GM18858 (cell line): Measurements from ENCODE around the gene MYO1E.
"Not testable (repeated sequence)": the region's sequence is repeated elsewhere in the genome, so short reads cannot be mapped to it uniquely, and the experiment has no call there.

ENCODE experiments used
- ATAC-seq: cut with Tn5 transposase; IDR thresholded peaks from one replicate; pipeline ENCODE4 v1.9.1; 2021; ENCODE audit not compliant: unreplicated experiment

The MYO1E gene

DNA sequence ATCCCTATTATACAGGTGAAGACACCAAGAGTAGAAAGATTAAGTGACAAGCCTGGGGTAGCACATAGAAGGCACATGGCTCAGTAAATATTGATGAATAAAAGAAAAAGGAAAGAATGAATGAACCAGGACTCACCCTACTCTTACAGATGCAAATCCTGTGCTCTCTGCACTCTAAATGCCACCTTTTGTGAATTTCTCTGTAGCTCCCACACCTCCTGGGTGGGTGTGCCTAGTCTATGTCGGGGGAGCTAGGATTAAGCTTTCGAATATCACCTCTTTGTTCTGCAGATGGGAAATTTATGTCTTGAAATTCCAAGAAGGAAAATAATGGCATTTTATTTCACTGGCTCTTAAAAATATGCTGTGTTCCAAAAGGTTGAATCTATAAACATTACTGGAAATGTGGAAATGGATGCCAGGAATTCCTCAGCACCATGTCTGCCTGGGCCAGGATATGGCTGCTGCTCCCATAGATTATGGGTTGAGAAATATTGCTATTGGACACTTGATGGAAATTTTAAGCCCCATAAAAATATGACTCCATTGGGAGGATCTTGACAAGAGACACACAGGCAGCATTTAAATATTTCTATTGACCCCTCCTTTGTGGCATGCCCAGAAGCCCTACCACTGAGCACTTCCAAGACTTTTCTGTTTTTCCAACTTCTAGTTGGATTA is 224.4 kb downstream of the MYO1E start:
- ATAC-seq: no peak

GRCh38 chr15:59147666-59148065 is 225.0 kb downstream of the MYO1E start:
- no peak for ATAC-seq

- not testable (repeated sequence) for ATAC-seq
Observed at GRCh38 chr15:59144594-59144993, 228.1 kb downstream of the MYO1E start.

DNA sequence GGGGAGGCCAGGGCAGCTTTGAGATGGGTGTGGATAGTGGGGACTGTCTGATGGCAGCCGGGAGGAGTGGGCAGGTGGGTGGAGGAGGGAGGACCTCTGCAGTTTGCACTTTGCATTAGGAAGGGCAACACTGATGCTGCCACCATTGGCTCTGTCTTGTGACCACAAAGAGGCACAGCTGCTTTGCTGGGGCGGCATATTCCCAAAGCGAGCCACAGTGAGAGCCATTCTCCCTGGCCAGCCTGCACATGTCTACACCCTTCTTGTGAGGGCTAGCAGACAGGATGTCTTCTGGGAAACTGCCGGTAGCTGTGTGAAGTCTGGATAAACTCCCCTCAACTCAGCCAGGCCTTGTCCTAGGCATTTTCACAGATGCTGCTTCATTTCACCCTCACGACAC is 229.4 kb downstream of the MYO1E start:
- no peak for ATAC-seq

DNA sequence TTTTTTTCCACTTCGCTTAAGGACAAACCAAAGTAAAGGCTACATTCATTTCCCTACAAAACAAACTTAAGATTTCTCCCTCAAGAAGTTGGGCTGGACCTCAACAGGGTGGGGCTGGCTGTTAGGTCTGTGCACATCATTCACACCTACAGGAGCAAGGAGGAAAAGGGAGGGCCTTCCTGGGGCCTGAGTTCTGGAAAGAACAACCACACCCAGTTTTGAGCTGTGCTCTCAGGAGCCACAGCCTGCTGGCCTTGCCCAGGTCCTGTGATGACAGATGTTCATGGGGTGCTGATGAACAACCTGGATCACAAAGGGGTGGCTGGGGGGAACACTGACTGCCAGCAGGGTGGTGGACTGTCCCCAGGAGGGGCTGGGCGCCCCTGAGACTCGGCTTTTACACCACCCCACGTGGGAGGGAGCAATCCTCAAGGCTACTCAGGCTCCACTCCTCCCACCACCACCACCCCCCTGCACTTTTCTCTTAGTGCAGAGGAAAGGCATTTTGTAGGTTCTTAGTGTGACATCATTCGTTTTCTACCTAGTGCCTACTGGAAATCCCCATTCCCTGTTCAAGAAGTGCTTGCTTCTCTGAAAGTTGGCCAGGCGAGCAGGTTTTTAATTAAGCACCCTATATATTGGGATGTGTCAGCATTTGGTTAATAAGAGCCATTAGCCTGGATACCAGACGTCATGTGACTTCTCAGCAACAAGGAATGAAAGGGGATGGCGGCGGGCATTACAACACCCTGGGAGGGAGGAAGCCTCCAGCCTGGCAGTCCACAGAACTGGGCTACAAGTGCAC is 232.0 kb downstream of the MYO1E start:
- ATAC-seq: no peak

DNA sequence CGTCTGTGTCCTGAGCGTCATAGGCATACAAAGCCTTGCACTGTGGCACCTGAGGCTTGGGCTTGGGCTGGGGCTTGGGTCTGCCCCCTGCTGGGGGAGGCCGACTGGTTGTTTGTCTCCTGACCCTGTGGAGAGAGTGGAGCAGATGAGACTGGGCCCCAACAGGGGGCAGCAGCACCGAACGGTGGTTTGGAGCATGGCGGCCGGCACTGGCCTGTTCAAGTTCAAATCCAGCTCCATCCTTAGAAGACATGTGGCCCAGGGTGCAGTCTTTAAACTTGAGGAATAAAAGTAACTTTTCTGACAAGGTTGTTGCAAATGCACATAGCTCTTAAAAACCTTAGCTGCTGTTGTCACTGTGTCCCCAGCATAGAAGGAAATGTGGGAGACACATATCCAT is 234.4 kb downstream of the MYO1E start:
- no peak for ATAC-seq

DNA sequence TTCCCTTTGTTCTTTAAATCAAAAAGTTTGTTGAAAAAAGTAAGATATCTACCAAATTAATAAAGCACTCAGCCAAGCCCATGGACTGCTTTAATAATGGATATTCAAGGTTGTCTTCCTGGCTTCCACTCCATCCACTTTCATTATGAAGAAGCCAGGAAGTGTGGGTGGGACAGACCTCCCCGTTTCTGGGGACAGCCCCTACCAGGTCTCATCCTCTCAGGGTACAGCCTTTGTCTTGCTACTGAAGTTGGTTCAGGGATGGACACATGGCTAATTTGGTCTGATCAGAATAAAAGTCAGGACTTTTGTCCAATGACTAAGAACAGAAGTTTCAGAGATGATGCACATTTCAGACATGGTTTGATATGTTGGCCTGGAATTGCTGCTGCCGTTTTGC is 235.1 kb downstream of the MYO1E start:
- ATAC-seq: no peak

DNA sequence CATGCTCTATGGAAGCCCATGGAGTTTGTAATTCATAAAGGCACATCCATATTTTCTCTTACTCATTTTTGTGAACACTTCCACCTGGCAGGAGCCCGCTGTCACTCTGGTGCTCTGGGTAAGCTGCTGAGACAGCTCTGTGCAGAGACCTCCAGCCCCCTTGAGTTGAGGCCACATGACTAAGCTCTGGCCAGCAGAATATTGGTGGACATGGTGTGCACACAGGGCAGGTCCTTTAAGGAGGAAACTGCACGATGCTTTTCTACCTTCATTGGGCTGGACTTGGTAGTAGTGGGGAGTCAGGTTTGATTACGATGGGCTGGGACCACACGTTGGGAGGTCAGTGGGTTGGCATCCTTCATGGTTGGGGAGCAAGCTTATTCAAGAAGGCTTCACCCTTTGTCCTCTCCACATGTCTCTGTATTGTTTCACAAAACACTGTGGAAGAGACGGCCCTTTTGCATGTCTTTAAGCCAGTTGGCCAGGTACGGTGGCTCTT is 238.7 kb downstream of the MYO1E start:
- no peak for ATAC-seq

GRCh38 chr15:59131969-59132562 is 240.6 kb downstream of the MYO1E start:
- no peak for ATAC-seq

DNA sequence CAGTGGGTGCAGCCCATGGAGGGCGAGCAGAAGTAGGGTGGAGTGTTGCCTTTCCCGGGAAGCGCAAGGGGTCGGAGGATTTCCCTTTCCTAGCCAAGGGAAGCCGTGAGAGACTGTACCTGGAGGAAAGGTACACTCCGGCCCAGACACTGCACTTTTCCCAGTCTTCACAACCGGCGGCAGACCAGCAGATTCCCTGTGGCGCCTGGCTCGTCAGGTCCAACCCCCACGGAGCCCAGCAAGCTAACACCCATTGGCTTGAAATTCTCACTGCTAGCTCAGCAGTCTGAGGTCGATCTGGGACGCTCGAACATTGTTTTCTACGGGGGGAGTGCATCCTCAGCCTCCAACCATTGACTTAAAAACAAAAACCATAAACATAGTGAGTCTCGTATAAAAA is 241.2 kb downstream of the MYO1E start:
- no peak for ATAC-seq

- ATAC-seq: not testable (repeated sequence)
Observed at GRCh38 chr15:59127255-59127654, 245.4 kb downstream of the MYO1E start.

- ATAC-seq: not testable (repeated sequence)
Observed at GRCh38 chr15:59125683-59126082, 247.0 kb downstream of the MYO1E start.

- no peak for ATAC-seq
Observed at GRCh38 chr15:59124261-59124660, 248.4 kb downstream of the MYO1E start.

DNA sequence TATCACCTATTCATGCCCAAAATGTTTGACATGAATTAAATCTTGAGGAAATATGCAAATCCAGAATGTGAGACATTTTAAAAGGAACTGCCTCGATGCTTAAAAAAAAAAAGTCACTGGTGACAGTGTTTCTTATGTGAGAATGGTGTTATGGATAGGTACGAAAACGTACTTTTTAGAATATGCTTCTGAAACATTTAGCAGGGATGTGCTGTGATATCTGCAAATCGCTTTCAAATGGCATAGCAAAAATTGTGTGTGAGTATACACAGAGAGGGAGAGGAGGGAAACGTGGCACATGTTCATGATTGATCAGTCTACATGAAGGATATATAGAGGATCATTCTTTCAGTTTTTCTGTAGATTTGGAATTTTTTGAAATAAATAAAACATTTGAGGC is 251.7 kb downstream of the MYO1E start:
- ATAC-seq: no peak

DNA sequence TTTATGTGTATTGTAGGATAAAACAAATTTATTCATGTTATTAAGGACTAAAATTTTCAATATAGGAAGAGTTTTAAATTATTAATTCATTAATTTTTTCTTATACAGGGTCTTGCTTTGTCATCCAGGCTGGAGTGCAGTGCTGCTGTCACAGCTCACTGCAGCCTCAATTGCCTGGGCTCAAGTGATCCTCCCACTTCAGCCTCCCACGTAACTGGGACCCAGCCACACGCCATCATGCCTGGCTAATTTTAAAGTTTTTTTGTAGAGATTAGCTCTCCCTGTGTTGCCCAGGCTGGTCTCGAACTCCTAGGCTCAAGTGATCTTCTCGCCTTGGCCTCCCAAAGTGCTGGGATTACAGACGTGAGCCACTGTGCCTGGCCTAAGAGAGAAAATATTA is 253.0 kb downstream of the MYO1E start:
- ATAC-seq: no peak

- ATAC-seq: no peak
Observed at GRCh38 chr15:59116771-59117170, 255.9 kb downstream of the MYO1E start.

- no peak for ATAC-seq
Observed at GRCh38 chr15:59116141-59116540, 256.5 kb downstream of the MYO1E start.

DNA sequence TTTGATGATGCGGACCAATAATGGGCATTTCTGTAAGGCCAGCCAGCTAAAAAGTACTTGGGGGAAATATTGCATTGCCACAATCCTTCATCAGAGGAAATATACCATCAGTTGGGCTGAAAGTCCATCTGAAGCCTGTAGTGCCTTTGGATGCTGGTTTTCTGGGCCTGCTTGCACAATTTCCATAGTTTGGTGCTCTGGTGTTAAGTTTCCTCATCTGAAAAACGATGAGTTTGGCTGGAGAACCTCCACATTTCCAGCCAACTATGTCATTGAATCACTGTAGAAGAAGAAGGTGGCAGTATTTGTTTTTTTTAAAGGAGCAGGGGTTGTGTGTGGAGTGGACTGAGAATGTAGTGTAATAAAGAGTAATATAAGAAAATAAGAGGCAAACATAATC is 257.6 kb downstream of the MYO1E start:
- ATAC-seq: no peak

DNA sequence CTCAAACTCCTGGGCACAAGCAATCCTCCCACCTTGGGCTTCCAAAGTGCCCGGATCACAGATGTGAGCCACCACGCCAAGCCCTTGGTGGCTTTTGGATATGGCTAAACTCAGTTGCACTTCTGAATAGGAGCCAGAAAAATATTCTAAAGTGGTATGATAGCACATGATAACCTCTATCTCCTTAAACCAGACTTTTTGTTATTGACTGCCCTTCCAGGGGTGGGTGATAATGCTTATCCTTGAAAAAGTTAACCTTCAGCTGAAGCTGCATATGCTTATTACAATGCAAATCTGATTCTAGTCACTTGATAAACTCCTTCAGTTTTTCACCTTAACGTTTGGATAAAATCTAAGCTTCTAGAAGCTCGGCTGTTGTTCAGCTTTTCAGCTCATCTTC is 261.4 kb downstream of the MYO1E start:
- ATAC-seq: no peak

DNA sequence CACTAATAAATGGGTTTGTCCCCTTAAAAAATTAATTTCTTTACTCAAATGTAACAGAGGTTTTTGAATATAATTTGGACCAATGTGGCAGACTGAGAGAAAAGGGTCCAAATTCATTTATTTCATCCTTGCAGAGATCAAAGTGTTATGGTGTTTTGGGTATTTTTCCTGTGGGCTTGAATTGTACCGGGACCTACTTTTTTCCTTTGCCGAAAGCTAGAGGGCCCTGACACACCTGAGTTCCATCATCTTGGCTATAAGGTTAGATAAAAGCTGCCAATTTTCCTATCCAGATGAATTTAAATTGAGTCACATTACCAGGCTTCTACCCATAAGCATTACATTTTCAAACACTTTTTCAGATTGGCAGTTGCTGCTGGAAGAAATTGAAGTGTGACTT is 266.8 kb downstream of the MYO1E start:
- no peak for ATAC-seq

- ATAC-seq: peak; percentile 96
Observed at GRCh38 chr15:59104912-59105732, 267.5 kb downstream of the MYO1E start, which contains the start of gene CCNB2. TSS of gene CCNB2 (plus strand) at chr15:59105146. CDS start at chr15:59105269, 123 bp downstream.
